Measurements from ENCODE around the gene CLIP4.
"Not testable (repeated sequence)": the region's sequence is repeated elsewhere in the genome, so short reads cannot be mapped to it uniquely, and the experiment has no call there.

The CLIP4 gene

DNA sequence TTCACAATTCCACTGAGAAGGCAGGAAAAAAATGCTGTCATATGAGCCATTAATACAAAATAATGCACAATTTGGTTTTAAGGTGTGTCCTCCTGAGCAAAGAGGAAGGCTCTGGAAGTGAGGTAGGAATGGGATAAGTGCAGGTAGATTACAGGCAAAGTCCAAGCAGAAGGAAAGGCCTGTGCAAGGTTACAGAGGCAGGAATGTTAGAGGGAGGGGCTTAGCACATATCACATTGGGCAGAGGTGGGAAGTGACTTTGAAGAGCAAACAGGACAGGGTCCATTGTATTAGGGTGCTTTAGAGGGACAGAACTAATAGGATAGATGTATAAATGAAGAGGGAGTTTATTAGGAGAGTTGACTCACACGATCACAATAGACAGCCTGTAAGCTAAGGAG lies 14.7 kb upstream of the CLIP4 start:
- no peak for DNase-seq

DNA sequence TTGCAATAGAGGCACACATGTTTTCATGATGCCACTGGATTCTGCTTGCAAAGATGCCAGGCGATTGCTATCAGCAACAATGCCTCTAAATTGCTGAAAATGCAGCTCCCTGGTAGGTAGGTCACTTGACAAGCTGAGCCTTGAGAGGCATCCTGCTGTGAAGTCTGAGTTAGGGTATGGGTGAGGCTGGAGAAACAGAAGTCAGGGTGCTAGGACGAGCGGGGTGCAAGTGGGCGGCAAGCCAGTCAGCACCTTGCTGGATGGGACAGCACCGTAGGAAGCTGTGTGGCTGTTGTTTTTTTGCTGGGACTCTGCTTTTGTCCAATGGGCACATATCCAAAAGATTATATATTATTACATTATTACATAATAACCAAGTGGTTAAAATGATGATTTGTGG lies 10.5 kb upstream of the CLIP4 start:
- no peak for DNase-seq

DNA sequence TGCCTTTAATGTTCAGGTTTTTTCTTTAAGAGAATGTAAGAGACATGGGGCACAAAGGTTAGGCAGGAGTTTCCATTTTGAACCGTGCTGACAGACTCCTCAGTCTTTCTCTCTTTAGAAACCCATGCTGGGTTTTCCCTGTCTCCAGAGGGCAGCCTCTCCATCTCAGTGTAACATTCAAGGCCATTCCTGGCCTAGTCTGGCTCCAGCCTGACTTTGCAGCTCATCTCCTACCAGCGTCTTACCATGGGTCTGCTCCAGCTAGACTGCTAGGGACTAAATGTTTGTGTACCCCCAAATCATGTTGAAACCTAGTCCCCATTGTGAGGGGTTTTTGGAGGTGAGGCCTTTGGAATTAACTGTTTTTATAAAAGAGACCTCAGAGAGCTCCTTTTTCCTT lies 9.8 kb upstream of the CLIP4 start:
- no peak for DNase-seq

DNA sequence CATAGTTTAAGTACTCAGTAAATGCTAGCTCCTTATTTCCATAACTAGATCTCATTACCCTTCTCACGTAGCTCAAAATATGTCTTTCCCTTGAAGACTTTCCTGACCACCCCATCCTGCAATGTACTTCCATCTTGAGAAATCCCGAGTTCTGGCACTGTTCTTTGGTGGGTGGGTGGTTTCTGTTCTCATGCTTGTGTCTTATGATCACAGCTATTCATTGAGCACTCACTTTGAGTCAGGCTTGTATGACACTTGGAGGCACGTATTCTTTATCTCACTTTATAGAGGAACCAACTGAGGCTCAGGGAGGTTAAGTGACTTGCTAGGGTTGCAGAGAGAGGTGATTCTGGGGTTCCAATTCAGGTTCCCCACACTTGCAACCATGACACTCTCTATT lies 9.0 kb upstream of the CLIP4 start:
- no peak for DNase-seq

DNA sequence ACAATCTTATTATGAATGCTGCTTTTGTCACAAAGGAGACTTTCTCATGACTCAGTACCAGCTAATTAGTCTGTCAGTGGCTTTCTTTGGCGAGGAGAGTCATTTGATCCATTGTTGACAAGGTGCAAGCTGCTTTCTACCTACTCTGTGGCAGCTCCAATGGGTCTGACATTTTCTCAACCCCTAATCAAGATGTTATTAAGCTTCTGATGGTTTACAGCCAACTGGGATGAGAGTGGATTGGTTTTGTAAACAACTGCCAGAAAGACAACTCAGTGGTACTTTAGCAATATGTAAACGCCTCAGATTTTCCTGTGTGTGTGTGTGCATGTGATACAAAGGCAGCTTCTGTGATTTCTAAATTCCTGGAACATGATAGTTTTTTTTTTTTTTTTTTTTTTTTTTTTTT lies 8.2 kb upstream of the CLIP4 start:
- no peak for DNase-seq

DNA sequence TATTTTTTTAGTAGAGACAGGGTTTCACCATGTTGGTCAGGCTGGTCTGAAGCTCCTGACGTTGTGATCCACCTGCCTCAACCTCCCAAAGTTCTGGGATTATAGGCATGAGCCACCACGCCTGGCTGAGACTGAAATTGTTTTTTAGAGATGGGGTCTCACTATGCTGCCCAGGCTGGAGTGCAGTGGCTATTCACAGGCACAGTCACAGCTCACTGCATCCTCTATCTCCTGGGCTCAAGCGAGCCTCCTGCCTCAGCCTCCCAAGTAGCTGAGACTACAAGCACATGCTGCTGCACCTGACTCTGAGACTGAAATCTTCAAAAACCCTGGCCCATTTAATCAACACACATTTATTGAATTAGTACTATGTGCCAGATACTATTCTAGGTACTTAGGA lies 7.7 kb upstream of the CLIP4 start:
- DNase-seq, result not testable (repeated sequence)

DNA sequence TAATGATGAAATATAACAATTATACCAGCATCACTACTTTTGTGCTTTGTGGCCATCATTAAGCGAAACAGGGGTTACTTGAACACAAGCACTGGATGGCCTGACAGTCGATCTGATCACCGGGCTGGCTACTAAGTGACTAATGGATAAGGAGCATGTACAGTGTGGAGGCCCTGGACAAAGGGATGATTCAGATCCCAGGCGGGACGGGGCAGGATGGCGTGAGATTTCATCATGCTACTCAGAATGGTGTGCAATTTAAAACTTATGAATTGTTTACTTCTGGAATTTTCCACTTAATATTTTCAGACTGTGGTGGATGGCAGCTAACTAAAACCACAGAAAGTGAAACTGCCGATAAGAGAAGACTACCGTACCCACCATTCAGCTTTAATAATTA lies 7.0 kb upstream of the CLIP4 start:
- DNase-seq, result peak; percentile 67

DNA sequence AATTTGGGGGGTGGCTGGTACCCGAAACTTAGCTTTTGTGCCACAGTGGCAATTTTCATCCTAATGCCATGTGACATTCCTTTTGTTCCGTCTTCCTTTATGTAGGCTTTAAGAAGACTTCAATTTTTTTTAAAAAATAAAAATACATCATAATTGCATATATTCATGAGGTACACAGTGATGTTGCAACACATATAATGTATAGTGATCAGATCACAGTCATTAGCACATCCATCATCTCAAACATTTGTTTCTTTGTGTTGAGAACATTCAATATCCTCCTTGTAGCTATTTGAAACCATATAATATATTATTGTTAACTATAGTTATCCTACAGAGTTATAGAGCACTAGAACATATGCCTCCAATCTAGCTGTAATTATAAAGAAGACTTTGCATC lies 6.0 kb upstream of the CLIP4 start:
- no peak for DNase-seq

DNA sequence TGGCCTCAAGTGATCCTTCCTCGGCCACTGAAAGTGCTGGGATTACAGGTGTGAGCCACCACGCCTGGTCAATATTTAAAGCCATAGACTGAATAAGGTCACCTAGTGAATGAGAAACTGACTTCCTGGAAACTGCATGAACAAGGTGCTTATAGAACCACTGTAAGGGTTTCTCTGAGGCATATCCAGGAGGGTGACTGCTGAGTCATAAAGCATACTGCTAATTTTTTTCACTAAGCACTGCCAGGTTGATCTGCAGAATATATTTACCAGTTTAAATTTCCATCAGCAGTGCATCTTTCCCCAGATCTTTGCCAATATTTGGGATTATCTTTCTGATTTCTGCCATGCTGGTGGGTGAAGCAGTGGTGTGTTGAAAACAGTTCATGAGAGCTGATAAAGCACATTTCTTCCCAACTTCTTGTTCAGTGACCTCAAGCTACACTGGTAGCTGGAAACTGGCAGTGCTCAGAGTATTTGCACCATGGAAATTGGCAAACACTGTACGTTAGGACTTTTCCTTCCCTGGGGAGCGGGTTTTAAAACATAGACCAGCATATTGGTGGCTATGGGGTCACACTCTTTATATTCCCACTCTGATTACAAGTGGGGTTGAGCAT lies 4.2 kb upstream of the CLIP4 start:
- no peak for DNase-seq

DNA sequence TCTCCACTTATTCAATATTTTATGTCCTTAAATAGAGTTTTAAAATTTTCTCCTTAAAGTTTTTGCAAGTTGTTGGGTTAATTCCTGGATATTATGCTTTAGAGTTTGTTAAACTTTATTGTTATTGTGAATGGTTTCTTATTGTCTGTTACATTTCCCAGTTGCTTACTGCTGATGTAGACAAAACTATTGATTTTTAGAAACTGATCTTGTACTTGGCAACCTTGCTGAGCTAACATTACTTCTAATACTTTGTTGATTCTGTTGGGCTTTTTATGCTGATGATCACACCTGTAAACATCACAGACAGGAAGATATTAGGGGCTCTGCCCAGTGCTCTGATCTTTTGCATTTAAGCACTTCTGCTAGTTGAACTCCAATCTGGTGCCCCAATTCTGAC lies 2.8 kb upstream of the CLIP4 start:
- no peak for DNase-seq

DNA sequence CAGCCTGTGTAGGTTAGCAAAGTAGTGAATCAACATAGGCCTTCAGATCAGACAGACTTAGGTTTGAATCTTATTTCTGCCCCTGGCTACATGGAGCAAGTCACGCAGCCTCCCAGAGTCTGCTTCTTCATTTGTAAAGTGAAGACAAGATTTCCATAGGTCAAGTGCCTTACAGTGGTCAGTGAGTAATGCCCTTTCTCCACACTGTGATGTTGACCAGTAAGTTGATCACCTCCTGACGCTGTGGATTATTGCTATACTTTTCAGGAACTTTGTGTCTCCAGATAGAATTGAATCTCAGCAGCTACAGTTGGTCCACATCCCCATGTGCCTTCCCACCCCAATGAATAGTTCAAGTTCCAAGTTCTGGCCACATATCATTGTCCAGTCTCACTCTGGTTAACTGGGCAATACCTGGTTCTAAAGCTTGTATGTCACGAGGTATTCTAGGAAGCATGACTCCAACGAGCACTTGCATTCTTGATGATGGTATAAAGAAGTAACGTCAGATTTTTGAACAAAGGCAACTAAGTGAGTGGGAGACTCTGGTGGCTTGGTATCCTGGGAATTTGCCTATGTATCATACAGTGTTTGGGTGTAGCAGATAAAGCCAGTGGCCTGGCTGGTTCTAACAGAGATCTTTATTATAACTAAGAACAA lies 2.1 kb upstream of the CLIP4 start:
- DNase-seq, result no peak

DNA sequence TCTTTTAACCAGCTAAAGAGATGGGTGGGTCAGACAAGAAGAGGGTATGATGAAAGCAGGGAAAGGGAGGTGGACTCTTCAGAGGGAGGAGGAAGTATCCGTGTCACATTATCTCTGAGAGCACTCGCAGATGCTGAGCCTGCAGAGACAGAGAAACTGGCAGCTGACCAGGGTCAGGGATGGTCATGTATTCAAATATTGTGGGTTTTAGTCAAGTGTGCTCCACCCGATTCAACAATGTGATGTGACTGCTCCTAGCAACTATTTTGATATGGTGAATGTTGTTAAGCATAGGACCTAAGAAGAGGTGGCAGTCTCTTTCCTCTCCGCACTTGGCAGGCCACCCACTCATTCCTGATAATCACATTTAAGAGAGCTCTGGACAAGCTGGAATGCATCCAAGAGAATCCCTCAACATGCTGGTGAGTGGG lies 1.3 kb upstream of the CLIP4 start:
- no peak for DNase-seq

DNA sequence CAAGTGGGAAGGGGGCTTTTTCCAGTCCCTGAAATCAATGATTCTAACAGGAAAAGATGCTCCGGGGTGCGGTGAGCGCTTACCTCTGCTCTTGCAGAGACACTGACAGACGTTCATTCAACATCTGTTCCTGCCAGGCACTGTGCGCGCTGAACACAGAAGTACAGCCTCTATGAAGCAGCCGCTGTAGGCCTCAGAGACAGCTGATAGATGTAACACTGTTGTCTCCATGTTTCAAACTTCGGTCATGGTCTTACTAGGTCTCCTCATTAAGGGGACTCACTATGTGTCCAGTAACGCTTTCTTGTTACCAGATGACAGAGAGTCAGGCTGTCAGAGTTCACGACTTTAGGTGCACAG lies 649 bp upstream of the CLIP4 start:
- DNase-seq, result no peak

DNA sequence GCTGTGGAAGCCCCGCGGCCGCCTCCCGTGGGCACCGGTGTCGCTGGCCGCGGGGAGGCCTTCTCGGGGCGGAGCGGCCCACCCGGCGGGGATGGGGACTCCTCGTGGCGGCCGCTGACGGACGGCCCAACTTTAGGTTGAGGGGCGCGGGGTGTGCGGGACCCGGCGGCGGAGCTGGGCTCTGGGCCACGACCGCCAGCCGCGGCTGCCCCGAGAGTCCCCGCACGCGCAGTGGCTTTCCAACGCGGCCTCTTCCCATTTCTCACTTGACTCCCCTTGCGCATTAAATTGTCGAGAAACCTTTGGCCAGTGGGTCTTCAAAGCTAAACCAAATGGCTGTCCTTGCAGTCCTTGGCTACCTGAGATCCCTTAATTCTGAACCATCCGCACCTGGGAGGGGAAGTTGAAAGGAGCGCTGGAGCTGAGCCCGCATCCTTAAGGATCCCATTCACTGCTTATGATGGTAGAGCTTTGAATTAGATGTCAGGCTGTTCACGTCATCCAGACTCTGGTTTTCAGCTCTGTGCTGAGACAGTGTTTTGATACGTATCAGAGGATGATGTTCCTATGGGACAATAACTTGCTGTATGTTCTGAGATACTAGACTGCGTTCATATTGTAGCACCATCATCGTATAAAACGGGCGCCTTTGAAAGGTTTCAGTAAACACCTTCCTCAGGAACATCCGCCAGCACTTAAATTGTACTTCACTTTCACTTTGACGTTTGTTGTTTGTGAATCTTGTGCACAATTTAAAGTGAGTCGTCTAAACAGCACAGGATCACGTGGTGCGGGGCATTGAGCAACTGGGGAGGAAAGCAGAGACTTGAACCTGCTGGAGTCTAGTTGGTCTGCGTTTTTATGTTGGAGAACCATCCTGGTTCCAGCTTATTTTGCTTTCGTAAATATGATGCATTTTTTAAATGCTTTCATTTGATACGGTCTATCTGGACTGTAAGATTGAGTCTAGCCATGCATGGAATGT lies 874 bp downstream of the CLIP4 start:
- no peak for DNase-seq

DNA sequence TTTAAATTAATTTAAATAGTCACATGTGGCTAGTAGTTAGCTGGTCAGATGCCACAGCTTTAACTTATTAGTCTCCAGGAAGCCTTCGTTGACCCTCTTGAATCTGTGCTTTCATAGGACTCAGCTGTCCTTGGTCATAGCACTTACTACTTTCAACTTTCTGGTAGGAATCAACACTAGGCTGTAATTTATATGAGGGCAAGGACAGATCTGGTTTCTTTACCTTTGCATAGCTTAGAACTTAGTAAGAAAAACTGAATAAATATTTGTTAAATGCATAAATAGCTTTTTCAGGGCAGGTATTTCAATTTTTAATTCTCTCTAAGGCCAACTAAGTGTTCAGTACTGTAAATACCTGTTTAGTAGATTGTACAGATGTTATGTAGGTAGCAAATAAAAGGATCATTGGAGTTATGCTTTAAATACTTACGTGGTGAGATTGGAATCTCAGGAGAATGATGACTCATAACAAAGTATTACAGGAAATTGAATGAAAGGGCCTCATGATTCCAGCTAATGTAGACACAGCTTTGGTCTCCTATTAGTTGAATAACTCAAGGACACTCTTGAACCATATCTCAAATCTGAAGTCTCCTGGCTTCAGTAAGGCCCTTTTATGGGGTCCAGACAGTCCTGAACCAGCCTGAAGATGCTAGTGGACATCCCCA lies 2.6 kb downstream of the CLIP4 start:
- no peak for DNase-seq

DNA sequence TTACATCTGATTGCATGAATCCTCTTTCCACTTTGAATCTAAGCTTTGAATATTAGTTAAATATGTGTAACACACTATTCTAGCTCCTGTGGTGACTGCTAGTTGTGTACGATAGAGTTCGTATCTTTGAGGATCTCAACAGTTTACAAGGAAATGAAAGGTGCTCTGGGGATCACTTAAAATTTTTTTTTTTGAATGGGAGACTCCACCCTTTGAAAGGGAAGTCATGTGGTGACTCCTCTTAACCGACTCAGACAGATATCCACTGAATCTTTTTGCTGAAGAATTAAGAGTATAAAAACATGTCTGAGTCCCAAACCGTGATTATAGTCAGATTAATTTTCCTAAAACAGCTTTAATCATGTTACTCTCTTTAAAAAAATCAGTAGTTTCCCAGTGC lies 4.0 kb downstream of the CLIP4 start:
- DNase-seq, result no peak

DNA sequence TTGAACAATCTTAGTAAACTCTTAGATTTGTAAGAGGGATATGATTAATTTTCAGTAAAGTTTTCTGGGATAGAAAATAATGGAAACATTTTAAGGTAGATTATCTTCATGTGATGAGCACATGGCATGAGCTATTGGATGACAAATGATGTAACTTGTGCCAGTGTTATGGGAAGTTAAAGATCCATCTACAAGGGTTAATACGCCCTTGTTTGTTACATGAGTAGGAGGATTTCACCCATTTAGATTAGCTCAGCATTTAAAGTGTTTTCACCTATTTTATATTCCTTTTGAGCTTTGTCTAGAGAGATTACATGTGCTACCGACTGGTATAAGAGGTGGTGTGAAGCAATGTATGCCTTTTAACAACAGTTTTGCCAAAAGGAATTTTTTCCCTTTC lies 5.6 kb downstream of the CLIP4 start:
- no peak for DNase-seq

DNA sequence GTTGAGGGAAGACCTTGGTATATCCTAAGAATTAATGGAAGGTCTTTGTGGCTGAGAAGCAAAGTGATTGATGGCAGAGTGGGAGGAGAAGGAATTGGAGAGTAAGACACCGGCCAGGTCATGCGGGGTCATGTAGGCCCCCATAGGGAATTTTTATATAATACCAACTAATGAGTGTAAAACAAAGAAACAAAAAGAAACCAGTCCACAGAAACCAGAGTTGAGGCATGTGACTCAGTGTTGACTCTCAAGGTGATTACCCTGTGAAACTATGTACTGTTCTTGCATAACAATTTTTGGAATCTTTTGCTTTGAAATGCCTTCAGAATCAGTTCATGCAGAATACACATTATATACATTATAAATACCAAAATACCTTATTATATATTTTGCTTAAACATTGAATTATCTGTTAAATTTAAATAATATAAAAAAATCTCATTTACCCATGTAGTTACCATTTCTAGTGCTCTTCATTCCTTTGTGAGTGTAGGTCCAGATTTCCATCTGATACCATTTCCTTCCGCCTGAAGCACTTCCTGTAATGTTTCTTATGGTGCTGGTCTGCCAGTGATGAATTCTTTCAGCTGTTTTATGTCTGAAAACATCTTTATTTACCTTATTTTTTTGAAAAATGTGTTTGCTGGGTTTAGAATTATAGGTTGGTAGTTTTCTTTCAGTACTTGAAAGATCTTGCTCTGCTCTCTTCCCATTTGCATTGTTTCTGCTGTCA lies 8.6 kb downstream of the CLIP4 start:
- peak; percentile 32 for DNase-seq

DNA sequence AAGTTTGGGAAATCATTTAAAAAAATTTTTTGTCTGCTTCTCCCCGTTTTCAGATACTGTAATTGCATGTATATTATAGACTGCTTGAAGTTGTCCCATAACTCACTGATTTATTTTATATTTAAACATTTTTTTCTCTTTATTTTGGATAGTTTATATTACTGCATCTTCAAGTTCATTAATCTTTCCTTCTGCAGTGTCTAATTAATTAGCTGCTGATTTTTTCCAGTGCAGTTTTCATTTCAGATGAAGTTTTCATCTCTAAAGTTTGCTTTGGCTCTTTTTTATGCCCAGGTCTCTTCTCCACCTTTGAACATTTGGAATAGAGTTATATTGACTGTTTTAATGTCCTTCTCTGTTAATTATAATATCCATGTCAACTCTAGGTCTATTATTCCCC lies 9.3 kb downstream of the CLIP4 start:
- no peak for DNase-seq

DNA sequence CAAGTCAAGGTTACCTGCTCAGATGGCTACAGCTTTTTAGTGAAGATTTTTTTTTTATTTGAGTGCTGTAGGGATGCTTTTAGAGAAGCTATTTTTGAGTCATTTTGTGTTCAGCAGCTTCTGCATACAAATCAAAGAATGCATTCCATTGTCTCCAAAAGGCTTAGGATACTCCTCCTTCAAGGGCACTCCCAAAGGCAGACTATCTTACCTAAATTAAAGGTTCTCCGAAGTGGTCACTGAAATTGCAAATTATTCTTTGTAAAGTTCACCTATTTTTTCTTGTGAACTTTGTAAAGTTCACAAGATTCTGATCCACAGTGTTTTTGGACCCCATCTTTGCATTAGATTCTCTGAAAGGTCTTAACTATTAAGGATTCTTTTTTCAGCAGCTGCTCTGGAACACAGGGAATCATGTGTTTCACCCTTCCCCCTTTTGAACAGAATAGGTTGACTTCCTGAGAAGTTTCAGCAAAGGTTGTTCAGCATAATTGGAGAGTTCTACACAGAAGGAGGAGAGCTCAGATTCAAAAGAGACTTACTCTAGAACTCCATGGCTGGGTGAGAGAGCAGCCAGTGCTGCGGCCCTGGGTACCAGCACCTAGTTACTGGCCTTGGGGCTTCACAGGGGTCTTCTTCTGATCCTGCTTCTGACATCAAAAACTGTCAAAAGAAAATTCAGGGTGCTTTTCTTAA lies 14.5 kb downstream of the CLIP4 start:
- no peak for DNase-seq

DNA sequence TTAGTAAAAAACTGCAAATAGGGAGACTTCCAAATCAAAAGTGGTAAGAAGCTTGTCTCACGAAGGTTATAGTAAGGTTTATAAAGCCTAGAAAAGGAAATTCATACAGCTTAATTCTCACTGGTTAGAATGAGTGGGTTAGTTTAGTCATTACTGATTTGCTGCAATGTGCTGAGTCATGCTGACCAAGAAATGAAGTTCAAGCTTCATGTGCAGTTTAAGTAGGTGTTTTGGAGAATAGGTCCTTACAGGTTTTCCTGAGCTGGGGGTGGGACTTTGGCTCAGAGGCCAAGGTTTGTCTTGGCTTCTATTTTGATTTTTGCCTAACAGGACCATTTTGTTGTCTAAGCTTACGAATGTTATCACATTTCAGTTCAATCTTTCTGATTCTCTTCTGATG lies 15.1 kb downstream of the CLIP4 start:
- no peak for DNase-seq

DNA sequence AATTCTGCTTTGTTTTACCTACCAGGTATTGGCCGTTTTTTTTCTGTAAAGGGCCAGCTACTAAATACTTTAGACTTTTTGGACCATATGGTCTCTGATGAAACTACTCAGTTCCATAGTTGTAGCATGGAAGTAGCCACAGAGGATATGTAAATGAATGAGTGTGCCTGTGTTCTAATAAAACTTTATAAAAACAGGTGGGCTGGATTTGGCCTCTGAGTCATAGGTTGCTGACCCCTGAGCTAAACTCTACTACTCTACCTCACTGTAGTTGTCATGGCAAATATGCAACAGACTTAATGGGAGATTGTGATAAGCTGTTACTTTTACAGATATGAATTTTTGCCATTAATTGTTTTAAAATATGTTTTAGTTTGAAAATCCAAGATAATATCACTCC lies 19.7 kb downstream of the CLIP4 start:
- DNase-seq, result no peak
